Measurements from ENCODE around the gene AMOTL1.

The AMOTL1 gene

GRCh38 chr11:94746721-94747120 is 21.4 kb upstream of the AMOTL1 start:
- DNase-seq (ENCODE audit: low read depth): no peak

GRCh38 chr11:94747146-94747545 is 21.0 kb upstream of the AMOTL1 start:
- DNase-seq (ENCODE audit: low read depth): no peak

- no peak for DNase-seq (ENCODE audit: low read depth)
These were observed 20.5 kb upstream of the AMOTL1 start for GRCh38 chr11:94747601-94748041.

GRCh38 chr11:94749369-94749768 is 18.8 kb upstream of the AMOTL1 start:
- DNase-seq (ENCODE audit: low read depth): no peak

GRCh38 chr11:94750319-94751217 is 17.6 kb upstream of the AMOTL1 start:
- DNase-seq (ENCODE audit: low read depth): no peak

- no peak for DNase-seq (ENCODE audit: low read depth)
These were observed 16.9 kb upstream of the AMOTL1 start for GRCh38 chr11:94751218-94751609.

GRCh38 chr11:94751786-94752185 is 16.4 kb upstream of the AMOTL1 start:
- no peak for DNase-seq (ENCODE audit: low read depth)

- no peak for DNase-seq (ENCODE audit: low read depth)
These were observed 14.5 kb upstream of the AMOTL1 start for GRCh38 chr11:94753630-94754029.

- DNase-seq (ENCODE audit: low read depth): no peak
These were observed 13.8 kb upstream of the AMOTL1 start for GRCh38 chr11:94754335-94754734.

- no peak for DNase-seq (ENCODE audit: low read depth)
These were observed 13.3 kb upstream of the AMOTL1 start for GRCh38 chr11:94754819-94755218.

GRCh38 chr11:94755494-94755893 is 12.7 kb upstream of the AMOTL1 start:
- no peak for DNase-seq (ENCODE audit: low read depth)

- DNase-seq (ENCODE audit: low read depth): no peak
These were observed 11.0 kb upstream of the AMOTL1 start for GRCh38 chr11:94757037-94757735.

GRCh38 chr11:94758666-94759065 is 9.5 kb upstream of the AMOTL1 start:
- DNase-seq (ENCODE audit: low read depth): no peak

GRCh38 chr11:94759522-94759921 is 8.6 kb upstream of the AMOTL1 start:
- no peak for DNase-seq (ENCODE audit: low read depth)

- no peak for DNase-seq (ENCODE audit: low read depth)
These were observed 7.9 kb upstream of the AMOTL1 start for GRCh38 chr11:94760296-94760695.

GRCh38 chr11:94762208-94762607 is 5.9 kb upstream of the AMOTL1 start:
- DNase-seq (ENCODE audit: low read depth): no peak

GRCh38 chr11:94762995-94763394 is 5.2 kb upstream of the AMOTL1 start:
- no peak for DNase-seq (ENCODE audit: low read depth)

GRCh38 chr11:94766713-94767206 is 1.4 kb upstream of the AMOTL1 start:
- no peak for DNase-seq (ENCODE audit: low read depth)

- DNase-seq (ENCODE audit: low read depth): no peak
These were observed 865 bp upstream of the AMOTL1 start for GRCh38 chr11:94767291-94767690.

GRCh38 chr11:94768602-94769541 is 716 bp downstream of the AMOTL1 start:
- no peak for DNase-seq (ENCODE audit: low read depth)

- DNase-seq (ENCODE audit: low read depth): no peak
These were observed 1.7 kb downstream of the AMOTL1 start for GRCh38 chr11:94769880-94770279.

GRCh38 chr11:94770563-94771120 is 2.5 kb downstream of the AMOTL1 start:
- no peak for DNase-seq (ENCODE audit: low read depth)
